SK-N-DZ (cell line): ENCODE measurements around the gene TMEM86A.
A peak's percentile ranks its signal among the peaks of the same experiment; 100 is the strongest.

Source experiments
- DNase-seq: peaks from one replicate; pipeline ENCODE4 v3.0.0-alpha.2; 2015; ENCODE audit warnings: low spot score

The TMEM86A gene

DNA sequence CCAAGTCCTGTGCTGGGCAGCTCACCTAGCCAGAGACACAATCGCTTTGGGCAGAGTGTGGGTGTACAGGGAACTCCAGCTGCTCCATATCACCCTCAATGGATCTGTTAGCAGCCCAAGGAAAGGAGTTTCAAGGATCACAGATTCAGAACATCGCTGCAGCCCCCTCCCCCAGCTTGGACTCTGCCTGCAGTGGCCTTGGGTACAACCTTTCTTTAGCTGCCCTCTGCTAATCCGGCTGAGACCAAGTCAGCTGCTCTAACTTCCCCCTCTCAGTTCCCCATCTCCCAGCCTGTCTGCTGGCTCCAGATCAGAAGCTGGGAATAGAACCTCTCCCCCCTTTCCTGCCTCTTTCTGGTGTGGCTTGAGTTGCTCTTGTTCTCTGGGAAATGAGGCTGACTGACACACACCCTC is 1.3 kb downstream of the TMEM86A start:
- DNase-seq, result no peak

DNA sequence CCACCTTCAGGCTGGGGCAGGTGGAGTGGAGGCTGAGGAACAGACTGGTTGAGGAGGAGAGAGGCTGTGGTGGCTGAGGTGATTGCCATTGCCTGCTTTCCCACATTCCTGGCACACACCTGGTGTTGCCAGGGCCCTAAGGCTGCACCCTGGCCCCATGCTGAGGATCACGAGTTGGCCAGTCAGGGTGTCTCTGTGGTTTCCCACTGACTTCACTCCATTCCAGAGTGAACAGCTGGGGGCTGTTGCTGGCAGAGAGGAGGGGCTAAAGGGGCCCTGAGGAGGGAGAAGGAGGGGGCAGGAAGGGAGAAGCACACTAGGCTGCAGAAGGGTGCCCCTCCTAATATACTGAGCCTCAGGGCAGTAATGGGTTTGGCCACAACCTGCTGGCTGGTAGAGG is 1.8 kb downstream of the TMEM86A start:
- no peak for DNase-seq

DNA sequence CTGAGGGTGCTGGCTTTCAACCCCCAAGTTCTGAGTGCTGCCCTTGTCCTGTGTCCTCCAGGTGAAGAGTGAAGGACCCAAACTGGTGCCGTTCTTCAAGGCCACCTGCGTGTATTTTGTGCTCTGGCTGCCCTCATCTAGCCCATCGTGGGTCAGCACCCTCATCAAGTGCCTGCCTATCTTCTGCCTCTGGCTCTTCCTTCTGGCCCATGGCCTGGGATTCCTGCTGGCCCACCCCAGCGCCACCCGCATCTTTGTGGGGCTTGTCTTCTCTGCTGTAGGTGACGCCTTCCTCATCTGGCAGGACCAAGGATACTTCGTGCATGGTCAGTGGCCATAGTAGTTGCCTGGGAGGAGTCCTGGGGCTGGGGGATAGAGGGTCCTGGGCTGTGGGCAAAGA is 2.3 kb downstream of the TMEM86A start:
- no peak for DNase-seq

DNA sequence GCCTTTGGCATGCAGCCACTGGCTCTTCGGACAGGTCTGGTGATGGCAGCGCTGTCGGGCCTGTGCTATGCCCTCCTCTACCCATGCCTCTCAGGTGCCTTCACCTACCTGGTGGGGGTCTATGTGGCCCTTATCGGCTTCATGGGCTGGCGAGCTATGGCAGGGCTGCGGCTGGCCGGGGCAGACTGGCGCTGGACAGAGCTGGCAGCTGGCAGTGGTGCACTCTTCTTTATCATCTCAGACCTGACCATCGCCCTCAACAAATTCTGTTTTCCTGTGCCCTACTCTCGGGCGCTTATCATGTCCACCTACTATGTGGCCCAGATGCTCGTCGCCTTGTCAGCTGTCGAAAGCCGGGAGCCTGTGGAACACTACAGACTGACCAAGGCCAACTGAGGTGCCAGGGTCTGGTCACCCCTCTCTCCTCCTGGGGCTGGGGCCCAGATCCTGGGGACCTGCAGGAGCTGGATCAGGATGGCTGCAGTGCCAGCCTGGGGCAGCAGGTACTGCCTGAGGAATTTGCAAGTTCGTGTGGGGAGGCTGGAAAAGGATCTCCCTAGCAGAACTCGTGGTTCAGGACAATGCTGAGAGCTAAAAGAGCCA is 3.1 kb downstream of the TMEM86A start:
- DNase-seq, result no peak

DNA sequence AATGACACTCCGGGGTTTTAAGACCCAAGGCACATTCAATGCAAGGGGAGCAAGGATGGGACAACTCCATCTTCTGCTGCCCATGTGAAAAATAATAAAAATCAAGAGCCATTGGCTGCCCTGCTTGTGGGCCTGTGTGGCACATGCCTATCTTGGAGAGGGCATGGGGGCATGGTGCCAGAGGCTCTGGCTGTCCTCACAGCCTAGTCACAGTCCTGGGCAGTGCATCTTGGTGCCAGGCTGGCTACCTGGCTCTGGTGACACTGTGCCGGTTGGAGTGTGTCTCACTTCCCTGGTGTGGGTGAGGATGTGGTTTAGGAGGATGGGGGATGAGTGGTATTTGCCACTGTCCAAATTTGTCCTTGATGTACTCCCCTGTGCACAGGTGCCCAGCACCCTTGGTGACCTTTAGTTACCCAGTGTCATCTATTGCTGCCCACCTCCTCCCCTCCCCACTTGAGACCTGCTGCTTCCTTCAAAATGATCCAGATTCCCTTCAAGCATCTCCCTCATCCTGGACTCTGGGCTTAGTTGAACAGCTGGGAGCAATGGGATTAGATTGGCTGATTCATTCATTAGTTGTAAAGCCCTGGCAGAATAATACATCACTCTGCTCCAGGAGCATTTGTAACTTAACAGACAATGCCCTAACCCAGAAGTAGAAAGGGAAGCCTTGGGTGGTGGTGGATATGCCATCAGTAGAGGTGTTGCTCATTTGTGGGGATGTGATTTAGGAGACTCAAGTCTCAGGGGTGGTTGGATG is 4.6 kb downstream of the TMEM86A start:
- DNase-seq, result no peak

DNA sequence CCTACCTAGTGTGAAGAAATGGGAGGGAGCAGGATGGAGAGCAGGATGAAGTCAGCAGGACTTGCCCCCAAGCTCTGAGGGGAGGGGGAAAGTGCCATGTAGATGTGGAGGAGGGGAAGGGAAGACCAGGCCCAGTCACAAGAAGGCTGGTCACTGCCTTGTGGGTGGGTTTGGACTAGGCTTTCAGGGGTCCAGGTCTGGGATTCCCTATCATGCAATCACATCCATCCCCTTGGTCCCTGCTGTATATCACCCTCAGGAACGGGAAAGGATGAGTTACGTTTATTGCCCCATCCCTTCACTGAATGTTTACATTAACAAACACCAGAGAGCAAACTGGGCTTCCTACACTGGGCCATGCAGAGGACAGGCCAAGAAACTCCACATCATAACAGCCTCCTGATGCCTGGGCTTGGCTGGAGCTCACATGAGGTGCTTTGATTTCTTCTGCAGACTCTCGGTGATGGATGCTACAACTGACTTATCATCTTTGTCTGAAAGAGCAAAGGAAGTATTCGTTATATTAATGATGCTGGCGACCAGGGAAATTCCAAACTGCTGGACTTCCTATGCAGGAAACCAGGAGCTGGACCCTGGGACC is 5.6 kb downstream of the TMEM86A start:
- no peak for DNase-seq

DNA sequence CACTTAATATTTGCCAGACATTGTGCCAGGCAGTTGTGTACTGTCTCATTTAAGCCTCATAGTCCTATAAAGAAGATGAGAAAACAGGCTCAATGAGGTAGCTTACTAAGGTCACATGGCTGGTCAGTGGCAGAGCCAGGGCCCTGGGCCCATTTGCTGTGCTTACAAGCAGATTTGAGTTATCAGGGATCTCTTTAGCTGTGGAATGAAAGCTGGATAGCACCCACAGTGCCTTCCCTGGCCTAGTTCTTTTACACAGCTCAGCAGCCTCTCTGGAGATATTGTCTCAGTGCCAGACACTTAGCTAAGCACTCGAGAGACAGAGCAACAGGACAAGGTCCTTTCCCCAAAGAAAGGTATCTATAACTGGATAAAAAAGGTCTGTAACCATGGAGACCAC is 6.1 kb downstream of the TMEM86A start:
- DNase-seq, result no peak

DNA sequence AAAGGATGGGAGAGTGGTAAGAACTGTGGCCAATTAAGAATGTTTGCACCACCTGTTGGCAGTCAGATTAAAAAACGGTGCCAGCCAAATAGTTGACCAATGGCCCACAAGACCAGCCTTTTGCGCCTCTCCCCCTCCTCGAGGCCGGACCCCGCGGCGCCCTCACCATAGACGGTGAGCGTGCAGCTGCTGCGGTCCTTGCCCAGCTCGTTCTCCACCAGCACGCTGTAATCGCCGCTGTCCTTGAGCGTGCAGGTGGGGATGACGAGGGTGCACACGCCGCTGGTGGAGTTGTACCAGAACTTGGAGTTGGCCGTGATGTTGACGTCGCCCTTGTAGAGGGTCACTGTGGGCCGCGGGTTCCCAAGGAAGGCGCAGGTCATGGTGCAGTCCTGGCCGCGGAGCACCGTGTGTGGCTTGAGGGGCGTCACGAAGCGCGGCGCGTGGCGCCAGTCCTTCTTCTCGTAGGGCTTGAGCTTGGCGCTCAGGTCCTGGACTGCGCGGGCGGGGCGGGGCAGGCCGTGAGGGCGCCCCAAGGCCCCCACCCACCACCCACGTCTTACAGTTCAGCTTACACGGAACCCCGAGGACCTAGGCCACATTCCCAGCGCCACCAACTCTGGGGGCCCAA is 7.2 kb downstream of the TMEM86A start:
- DNase-seq, result no peak

DNA sequence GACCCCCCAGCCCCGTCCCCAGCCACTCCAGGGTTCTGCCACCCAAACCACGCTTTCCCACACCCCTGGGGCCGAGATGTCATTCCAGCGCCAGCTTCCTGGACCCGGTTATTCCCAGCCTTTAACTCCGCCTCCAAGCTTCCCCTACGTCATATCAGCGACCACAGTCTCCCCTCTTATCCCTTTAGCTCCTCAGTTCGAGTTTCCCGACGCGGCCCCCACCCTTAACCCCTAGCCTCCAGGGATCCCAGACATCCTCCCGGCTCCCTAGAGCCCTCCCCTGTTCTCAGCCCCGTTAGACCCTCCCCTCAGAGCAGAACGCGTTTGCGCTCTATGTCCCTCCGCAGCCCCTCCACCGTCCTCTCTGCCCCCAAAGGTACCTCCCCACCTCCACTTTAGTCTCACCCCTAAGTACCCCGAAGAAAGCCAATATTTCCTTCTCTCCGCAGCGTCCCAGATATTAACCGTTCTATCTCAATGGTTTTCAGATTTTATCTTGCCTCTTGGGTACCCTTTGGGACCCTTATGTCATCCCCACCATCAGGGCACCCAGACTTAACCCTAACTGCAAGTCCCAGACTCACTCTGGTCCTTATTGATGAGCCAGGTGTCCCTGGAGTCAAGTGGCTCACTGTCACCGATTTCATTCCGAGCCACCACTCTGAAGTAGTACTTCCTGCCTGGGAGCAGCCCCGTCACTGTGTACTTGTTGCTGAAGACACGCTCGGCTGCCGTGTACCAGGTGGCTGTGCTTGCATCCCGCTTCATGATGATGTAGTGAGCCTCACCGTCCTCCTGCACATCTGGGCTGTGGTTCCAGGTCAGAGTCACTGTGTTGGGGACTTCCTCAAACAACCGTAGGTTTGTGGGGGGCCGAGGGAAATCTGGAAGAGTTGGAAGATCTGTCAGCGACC is 8.0 kb downstream of the TMEM86A start:
- peak; percentile 78 for DNase-seq

DNA sequence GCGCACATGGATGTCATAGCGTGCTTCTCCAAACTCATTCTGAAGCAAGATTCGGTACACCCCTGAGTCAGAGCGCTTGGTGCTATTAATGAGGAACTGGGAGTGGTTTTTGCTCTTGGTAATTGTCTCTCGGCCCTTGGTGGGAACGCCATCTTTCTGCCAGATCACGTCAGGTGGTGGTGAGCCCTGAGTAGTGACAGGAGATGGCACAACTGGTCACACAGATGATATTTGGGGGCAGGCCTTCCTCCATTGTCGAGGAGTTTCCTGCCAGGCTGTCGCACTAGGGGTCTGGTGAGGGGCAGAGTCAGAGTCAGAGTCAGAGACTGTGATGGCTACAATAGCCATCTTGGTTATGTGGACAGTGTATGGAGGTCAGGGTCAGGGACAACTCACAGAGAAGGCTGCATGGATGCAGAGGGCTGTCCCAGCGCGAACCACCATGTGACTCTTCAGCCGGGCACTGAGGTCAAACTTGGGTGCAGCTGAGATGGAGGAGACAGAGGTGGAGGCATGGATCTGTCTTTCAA is 9.3 kb downstream of the TMEM86A start:
- no peak for DNase-seq

DNA sequence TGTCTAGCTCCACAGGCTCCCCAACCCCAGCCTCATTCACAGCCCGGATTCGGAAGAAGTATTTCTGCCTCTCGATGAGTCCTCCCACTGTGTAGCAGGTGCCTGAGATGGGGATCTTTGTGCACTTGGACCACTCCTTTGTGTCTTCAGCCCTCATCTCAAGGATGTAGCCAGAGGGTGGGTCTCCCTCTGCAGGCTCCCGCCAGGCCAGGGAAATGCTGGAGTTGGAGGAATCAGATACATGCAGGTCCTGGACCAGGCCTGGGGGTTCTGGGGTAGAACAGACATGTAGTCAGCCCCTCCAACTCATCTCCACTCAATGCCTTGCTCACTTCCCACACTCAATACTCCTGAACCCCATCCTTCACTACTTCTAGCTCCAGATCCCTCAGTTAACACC is 10.8 kb downstream of the TMEM86A start:
- DNase-seq, result no peak

DNA sequence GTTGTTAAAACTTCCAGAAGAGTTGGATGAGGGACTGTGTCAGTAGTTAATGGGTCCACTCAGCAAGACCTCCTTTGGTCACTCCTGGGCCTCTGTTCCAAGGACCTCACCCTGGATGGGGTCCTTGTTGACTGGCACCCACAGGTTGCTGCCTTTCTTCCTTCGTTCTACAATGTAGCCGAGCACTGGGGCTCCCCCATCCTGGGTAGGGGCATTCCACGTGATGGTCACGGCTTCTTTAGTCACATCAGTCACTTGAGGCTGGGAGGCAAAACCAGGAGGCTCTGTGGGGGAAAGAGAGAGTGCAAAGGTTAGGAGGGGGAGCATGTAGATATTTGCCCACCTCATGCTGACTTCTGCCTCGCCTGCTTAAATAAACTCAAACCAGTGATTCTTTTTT is 12.0 kb downstream of the TMEM86A start:
- DNase-seq, result no peak

DNA sequence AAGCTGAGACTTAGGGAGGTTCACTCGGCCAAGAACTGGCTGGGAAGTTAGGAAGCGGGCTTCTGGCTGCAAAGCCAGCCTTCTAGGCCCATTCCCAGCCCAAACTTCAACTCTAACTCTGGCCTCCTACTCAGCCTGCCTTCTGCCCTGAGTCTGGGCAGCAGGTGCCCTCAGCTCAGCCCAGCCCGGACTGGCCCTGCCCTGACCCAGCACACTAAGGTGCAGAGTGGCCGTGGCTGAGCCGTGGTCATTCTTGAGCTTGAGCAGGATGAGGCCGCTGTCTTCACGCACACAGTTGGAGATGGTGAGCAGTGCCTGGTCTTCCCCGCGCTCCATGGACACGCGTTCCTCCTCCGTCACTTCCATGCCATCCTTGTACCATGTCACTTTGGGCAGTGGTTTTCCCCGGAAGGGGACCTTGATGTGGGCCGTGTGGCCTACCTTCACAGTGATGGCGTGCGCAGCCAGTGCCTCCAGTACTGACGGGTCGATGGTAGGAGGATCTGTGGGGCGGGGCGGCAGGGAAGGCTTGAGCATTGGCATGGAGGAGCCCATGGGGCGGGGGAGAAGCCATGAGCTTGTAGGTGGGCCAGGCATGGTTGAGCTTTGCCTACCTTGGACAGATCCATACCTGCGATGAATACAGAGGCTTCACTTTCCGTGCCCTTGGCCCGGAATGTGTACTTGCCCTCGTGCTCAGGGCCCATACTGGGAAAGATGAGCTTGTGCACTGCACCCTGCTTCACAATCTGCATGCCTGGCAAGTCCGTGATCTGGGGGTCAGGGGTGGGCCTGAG is 15.3 kb downstream of the TMEM86A start:
- DNase-seq, result no peak

DNA sequence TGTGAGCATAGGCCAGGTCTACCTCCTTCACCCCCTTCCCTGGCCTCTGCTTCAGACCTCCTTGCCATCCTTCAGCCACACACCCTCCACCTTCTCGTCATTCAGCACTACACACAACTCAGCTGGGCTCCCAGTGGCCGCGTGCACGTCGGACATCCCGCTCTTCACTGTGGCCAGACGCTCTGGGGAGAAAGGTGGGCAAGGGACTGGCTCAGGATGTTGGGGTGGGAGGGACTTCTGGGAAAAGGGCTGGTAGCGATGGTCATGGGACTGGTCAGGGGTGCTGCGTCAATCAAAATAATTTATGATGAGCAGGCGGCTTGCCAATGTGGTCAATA is 15.8 kb downstream of the TMEM86A start:
- DNase-seq, result no peak

DNA sequence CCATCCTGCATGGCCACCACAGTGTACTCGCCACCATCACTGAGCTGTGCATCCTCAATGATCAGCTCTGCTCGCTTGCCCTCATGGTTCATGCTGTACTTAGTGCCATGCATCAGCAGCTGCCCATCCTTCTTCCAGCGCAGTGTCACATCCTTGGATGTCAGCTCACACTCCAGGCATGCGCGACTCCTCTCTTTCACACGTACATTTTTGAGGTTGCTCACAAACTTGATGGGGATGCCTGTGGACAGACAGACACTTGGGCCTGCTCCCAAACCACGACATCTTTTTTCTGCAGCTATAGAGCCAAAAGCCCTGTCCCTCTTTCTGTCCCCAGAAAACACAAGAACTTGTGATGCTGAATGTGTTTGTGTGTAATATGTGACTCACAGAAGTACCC is 16.9 kb downstream of the TMEM86A start:
- no peak for DNase-seq

DNA sequence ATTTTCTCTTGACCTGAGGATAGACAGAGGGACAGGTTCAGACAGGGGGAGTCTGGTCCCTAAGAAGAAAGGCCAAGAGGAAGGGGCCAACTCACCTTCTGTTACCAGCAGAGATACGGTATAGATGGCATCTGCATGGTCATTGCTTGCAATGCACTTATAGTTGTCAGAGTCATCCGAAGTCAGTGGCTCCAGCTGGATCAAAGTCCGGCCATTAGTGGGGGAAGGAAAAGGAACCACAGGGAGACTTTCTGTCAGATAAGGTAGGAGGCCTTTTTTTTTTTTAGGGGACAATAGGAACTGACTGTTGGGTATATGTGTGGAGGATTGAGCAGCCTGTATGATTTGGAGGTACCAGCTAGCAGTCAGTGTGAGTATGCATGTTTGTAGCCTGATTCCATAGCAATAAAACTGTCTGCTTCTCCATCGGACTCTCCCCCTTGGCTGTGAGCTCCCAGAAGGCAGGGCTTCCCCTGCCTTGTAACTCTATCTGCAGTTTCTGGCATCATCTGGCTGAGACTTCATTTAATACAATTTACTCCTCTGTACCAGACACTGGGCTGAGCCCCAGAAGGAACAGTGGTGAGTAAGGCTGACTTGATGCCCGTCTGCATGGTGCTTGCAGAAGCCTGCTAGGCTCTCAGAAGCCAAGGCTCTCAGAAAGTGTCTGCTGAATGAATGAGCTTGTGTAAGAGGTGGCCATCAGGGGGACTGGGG is 21.7 kb downstream of the TMEM86A start:
- peak; percentile 85 for DNase-seq

DNA sequence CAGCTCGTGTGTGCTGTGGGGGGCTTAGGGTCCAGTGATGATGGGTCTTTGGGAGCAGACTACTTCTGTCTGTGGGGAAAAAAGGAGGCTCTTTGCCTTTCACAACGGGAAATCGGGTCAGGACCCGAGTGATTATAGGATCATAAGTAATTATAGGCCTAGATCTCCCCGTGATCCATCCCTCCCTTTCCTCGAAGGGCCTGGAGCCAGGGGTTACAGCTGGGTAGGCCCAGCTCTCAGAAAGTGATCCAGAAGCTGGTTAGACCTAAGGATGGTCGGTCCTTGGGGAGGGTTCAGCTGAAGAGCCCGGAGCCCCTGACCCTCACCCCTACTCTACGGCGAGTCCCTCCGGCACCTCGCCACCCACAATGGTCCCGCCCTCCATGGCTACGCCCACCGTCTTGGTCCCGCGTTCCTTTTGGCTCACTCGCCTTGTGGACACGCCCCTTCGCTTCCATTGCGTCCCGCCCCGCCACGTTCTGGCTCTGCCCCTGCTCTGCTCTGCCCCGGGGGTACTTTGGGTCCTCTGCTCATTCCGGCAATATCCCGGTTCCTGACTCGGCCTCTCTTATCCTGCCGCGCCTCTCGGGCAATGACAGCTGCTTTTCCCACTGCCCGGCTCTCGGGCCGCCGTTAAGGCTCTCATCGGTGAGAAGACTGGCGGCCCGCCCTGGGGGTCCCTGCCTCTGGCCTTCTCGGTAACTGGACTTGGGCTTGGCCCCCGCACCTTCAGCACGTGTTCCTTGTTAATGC is 22.4 kb downstream of the TMEM86A start:
- DNase-seq, result peak; percentile 94

DNA sequence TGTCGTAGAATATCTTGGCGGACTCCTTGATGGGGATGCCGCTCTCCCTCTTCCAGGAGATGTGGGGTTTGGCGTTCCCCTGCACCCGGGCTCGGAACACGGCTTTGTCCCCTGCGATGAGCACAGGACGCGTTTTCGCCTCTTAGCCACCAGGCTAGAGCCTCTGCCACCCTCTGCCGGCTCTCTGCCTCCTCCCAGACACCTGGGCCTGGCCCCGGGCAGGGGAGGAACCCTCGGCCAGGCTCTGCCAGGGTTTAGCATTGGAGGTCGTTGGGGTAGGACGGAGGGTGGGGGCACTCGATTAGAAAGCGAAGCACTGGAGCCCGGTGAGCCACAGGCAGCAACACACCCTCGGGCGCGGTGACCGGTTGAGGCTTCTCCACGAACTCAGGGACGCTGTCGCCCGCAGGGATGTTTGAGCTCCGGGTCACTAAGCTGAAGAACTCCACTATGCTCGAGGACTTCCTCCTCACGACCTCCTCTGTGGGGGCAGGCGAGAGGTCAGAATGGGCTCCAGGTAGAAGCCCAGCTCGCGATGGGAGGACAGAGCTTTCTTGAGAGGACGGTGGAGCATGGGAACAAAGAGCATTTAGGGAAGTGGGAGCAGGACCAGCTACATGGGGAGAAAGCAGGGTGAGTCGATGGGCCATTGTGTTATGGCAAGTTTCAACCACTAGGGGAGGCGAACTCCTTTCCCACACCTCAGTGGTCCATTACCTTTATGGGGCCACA is 23.1 kb downstream of the TMEM86A start:
- peak; percentile 79 for DNase-seq

DNA sequence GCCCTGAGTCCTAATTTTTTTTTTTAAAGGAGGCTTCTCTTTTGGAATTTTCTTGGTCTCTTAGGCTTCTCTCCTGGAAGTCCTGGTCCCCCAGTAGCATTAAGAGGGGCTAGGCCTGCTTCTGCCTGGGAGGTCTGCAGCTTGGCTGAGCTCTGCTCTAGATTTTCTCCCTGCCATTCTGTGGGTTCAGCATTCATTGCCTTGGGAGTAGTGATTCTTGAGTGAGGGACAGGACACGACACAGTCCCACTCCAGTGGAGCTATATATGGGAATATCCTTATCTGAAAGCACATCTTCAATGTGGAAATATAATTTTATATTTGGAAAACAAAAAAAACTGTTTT is 23.7 kb downstream of the TMEM86A start:
- DNase-seq, result no peak
